ENCODE measurements around the gene DHCR24. TPM values are rescaled to one million over a fixed set of nuclear protein-coding genes. Genes with fewer than 3 reads are reported as not detected.

The DHCR24 gene
- total RNA-seq, 1 donor from 2014 or later = 168 TPM

DNA sequence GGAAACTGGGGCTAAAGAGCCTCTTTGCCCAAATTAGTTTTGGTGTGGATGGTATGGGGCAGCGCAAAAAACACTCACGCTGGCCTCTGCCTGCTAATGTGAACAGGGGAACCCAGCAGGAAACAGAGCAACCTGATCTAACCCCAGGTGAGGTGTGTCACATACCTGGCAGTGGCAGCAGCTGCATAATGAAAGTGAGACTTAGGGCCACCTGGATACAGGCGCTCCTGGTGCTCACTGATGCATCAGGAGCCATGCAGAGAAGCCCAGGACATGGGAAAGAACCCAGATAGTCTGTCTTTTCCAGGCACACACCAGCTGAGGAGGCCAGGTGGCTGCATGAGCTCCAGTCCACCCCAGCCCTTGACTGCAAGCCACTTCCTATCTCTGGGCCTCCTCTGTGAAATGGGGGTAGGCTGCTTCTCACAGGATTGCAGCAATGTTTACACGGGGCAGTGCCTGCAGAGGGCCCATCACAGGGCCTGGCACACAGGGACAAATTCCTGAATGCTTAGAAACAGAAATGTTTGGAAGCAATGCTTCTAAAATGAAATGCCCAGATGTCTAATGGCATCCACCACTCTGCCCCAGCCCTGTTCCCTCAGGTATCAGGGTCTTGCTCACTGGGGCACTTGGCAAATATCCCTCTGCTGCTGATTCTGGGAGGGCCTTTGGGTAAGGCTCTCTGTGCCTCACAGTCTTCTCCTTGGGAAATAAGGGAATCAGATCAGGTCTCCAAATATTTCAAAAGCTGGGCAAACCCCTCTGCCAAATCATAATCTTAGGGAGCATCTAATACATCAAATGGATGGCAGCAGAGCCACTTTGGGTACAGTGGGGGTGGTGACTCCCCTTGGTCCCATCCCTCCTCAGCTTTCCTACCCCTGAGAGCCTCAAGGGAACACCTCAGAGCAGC, 19.9 kb downstream of the DHCR24 start:
- H3K4me1 ChIP-seq (ENCODE audit: insufficient read depth, low read length) = no peaks in the 10 kb centered on the region
- no peak overlapping the region for H3K9ac ChIP-seq (ENCODE audit: low read length)
- no peak for FAIRE-seq
- Mint-ChIP-seq H3K36me3 (ENCODE audit: low read depth, unreplicated experiment) (peaks cover 11% of the 10 kb centered on the region), H3K27me3 (ENCODE audit: low read depth, unreplicated experiment) (no peaks in the 10 kb centered on the region), H3K27ac (ENCODE audit: unreplicated experiment) (no peak overlapping the region), H3K9me3 (ENCODE audit: unreplicated experiment) (no peaks in the 10 kb centered on the region), H3K4me3 (ENCODE audit: unreplicated experiment) (no peak overlapping the region), H3K4me1 (ENCODE audit: low read depth, unreplicated experiment) (peaks cover 3% of the 10 kb centered on the region)
- DNase-seq (ENCODE audit: low read depth) = no peak
- TF ChIP-seq, protein P1, sequence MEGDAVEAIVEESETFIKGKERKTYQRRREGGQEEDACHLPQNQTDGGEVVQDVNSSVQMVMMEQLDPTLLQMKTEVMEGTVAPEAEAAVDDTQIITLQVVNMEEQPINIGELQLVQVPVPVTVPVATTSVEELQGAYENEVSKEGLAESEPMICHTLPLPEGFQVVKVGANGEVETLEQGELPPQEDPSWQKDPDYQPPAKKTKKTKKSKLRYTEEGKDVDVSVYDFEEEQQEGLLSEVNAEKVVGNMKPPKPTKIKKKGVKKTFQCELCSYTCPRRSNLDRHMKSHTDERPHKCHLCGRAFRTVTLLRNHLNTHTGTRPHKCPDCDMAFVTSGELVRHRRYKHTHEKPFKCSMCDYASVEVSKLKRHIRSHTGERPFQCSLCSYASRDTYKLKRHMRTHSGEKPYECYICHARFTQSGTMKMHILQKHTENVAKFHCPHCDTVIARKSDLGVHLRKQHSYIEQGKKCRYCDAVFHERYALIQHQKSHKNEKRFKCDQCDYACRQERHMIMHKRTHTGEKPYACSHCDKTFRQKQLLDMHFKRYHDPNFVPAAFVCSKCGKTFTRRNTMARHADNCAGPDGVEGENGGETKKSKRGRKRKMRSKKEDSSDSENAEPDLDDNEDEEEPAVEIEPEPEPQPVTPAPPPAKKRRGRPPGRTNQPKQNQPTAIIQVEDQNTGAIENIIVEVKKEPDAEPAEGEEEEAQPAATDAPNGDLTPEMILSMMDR (IDR thresholded peaks at IDR 0.05; ENCODE audit: insufficient read depth, low read depth, low read length) = no peak
- TF ChIP-seq EZH2 (IDR thresholded peaks at IDR 0.05; ENCODE audit: insufficient read depth, low read length) = no peak
- no peak overlapping the region for H3K27ac ChIP-seq (ENCODE audit: low read depth, low read length)
- H3K36me3 ChIP-seq (ENCODE audit: insufficient read depth, low read length) = peaks cover 54% of the 10 kb centered on the region
- H3K27me3 ChIP-seq (ENCODE audit: insufficient read depth, low read length) = no peaks in the 10 kb centered on the region
- H3K79me2 ChIP-seq (ENCODE audit: insufficient read depth, low read length) = peaks cover 2% of the 10 kb centered on the region
- no peak overlapping the region for H2AFZ ChIP-seq (ENCODE audit: low read depth, low read length)
- no peak overlapping the region for H3K4me3 ChIP-seq (ENCODE audit: insufficient read depth, low read depth, low read length)
- peaks cover 28% of the 10 kb centered on the region for H4K20me1 ChIP-seq (ENCODE audit: insufficient read depth, low read length)
- no peak overlapping the region for H3K4me2 ChIP-seq (ENCODE audit: low read length)
- no peaks in the 10 kb centered on the region for H3K9me3 ChIP-seq (ENCODE audit: insufficient read depth, low read depth, low read length)

DNA sequence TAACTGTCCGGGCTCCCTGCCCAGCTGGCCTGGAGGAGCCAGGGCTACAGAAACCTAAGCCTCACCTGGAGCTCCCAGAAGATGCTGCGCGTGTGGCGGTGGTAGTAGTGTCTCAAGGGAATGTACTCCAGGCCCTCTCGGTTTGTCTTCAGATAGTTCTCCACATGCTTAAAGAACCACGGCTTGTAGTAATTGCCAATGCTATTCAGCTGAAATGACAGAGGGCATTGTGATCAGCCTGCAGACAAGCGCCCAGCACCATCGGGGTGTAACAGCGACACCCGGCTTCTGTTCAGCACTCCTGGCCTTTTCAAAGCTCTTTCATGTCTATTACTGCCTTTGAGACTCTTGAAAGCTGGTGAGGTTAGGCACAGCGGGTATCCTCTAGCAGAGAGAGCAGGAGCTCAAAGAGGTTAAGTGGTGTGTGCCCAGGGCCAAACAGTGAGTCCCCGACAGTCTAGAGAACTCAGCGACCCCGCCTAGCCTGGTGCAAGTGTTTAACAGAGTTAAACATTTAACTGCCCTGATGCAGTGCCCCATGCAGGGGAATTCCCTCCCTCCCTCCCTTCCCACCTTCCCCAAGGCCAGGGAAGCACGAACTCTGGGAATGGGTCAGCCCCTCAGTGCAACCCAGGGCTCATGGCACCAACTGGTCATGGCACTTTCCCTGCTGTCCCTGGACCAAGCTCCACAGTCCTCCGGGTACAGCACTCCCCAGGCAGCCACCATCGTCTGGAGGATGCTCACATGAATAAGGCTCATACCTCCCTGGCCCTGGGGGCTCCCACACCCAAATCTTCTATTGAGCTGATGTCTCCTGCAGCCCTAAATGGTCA, 21.5 kb downstream of the DHCR24 start:
- no peak overlapping the region for H3K27ac Mint-ChIP-seq (ENCODE audit: unreplicated experiment)
- Histone ChIP-seq H3K9me3 (ENCODE audit: insufficient read depth, low read depth, low read length) (no peaks in the 10 kb centered on the region), H3K4me1 (ENCODE audit: insufficient read depth, low read length) (no peaks in the 10 kb centered on the region), H3K27ac (ENCODE audit: low read depth, low read length) (no peak overlapping the region), H3K27me3 (ENCODE audit: insufficient read depth, low read length) (no peaks in the 10 kb centered on the region), H3K4me3 (ENCODE audit: insufficient read depth, low read depth, low read length) (no peak overlapping the region), H4K20me1 (ENCODE audit: insufficient read depth, low read length) (peaks cover 19% of the 10 kb centered on the region), H3K79me2 (ENCODE audit: insufficient read depth, low read length) (peaks cover 2% of the 10 kb centered on the region), H3K9ac (ENCODE audit: low read length) (no peak overlapping the region), H3K4me2 (ENCODE audit: low read length) (no peak overlapping the region), H2AFZ (ENCODE audit: low read depth, low read length) (no peak overlapping the region), H3K36me3 (ENCODE audit: insufficient read depth, low read length) (peaks cover 46% of the 10 kb centered on the region)
- DNase-seq (ENCODE audit: low read depth) = no peak
- TF ChIP-seq EZH2 (IDR thresholded peaks at IDR 0.05; ENCODE audit: insufficient read depth, low read length) = no peak
- TF ChIP-seq, protein P1 (IDR thresholded peaks at IDR 0.05; ENCODE audit: insufficient read depth, low read depth, low read length) = no peak
- no peak overlapping the region for H3K4me3 Mint-ChIP-seq (ENCODE audit: unreplicated experiment)
- peaks cover 15% of the 10 kb centered on the region for H3K4me1 Mint-ChIP-seq (ENCODE audit: low read depth, unreplicated experiment)
- no peak for FAIRE-seq
- H3K9me3 Mint-ChIP-seq (ENCODE audit: unreplicated experiment) = no peaks in the 10 kb centered on the region
- H3K36me3 Mint-ChIP-seq (ENCODE audit: low read depth, unreplicated experiment) = peaks cover 17% of the 10 kb centered on the region
- H3K27me3 Mint-ChIP-seq (ENCODE audit: low read depth, unreplicated experiment) = no peaks in the 10 kb centered on the region

Data from astrocyte (in vitro differentiated cells and primary cell).